Activated CD8-positive, alpha-beta memory T cell treated with anti-CD3 and anti-CD28 coated beads, Interleukin-2, amount 50 U/mL, for 4 hours (primary cell): ENCODE results near the gene LRIT1.

Source experiments
- DNase-seq: peaks from one replicate; pipeline ENCODE4 v3.0.0-alpha.2; 2020

The LRIT1 gene

DNA sequence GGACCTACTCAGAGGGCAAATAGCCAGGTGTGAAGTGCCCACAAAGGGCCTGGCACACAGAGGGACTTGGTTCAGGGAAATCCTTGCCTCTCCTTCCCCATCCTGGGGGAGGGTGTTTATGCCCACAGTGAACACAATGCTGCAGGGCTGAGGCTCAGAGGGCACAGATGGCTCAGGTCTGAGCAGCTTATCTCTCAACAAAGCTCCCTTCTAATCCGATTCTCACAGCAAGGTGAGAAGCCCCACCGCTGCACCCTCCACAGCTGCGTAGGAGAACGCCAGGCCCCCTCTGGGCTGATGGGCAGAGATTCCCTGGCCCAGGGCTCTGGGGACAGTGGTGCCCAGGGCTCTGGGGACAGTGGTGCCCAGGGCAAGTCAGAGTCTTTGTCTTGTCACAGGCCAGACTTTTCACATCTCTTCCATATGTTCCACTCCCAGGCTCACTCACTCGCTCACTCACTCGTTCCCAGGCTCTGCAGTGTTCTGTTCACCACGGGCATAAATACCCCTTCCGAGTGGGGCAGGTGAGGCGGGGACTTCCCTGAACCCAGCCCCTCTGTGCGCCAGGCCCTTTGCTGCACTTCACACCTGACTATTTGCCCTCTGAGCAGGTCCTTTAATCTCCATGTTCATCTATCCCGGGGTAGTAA lies 55.7 kb downstream of the LRIT1 start:
- DNase-seq = no peak

DNA sequence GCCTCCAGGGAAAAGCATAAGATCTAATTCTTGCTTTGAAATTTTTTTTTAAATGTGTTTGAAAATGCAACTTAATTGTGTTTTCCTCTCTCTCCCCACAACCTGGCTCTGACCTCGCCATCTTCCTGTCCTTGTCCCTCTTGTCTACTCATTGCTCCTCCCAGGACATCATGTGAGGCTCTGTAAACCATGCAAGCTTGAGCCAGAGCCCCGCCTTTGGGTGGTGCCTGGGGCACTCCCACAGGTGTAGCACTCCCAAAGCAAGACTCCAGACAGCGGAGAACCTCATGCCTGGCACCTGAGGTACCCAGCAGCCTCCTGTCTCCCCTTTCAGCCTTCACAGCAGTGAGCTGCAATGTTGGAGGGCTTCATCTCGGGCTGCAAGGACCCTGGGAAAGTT lies 56.8 kb downstream of the LRIT1 start:
- DNase-seq = no peak

DNA sequence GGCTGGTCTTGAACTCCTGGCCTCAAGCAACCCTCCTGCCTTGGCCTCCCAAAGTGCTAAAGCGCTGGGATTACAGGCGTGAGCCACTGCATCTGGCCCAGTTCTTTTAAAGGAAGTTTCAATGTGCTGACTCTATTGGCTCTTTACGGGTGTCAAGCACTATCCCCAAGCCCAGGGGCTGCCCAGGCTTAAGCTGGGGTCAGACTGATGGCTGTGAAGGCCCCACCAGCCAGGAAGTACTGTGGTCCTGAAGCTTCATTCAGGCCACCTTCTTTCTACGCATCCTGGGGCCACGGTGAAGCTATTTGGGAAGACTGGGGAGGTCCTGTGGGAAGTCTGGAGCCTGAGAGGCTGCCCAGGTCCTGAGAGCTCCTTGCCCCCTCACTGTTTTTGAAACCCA lies 59.7 kb downstream of the LRIT1 start:
- no peak for DNase-seq
